Daoy (cell line): ENCODE results near the gene HCFC1R1. TPM values are rescaled to one million over a fixed set of nuclear protein-coding genes. Genes with fewer than 3 reads are reported as not detected.
"Not testable (repeated sequence)": the region's sequence is repeated elsewhere in the genome, so short reads cannot be mapped to it uniquely, and the experiment has no call there.

ENCODE experiments used
- DNase-seq: peaks from one replicate; pipeline ENCODE4 v3.0.0-alpha.2; 2015; ENCODE audit warnings: low read depth
- total RNA-seq: library from RNA; depleted of rRNA; stranded (reverse); fragments of >200 nt; shearing (Covaris generic); gene quantifications from 2 replicates; pipeline ENCODE4 v1.2.3, GENCODE V29; 2014; rRNA removed

The HCFC1R1 gene, protein sequence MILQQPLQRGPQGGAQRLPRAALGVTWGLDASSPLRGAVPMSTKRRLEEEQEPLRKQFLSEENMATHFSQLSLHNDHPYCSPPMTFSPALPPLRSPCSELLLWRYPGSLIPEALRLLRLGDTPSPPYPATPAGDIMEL
- 1.8 and 4.7 TPM in 2 replicates for total RNA-seq

DNA sequence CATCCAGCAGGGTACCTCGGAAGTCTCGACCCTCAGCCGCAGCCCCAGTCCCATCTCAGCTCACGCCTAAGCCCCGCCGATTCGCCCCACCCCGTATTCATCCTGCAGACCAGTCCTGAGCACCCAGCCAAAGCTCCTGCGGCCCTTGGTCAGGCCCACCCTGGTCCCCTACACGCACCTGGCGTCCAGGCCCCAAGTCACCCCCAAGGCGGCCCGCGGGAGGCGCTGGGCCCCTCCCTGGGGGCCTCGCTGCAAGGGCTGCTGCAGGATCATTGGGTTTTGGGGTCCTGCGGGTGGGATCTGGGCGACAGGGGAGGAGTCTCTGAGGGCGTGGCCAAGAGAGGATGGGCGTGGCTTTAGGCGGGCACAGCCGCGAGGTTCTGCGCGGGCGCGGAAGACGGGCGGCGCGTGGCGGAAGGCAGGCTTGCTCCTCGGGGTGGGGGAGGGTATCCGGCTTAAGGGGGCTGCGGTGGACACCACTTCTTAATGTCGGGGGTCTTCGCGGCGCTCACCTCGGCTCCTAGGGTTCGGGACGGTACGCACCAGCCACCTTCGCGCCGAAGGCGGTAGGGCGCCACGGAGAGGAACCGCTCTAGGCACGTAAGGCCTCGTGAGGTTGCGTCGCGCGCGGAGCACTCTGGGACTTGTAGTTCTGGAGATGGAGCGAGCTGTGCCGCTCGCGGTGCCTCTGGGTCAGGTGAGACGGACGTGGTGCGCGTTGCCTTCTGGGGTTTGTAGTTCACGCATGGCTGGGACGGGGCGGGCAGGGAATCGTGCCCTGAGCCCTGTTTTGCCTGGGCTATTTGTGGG, at the start of gene HCFC1R1, which contains the start of gene THOC6:
TSS of gene HCFC1R1 (minus strand) at position 274 of the 810 bp plus-strand sequence. CDS start at position 273, 1 bp downstream.
TSS of gene THOC6 (plus strand) at position 367 of the 810 bp plus-strand sequence. CDS start at position 659, 292 bp downstream.
- peak; percentile 99 for DNase-seq

DNA sequence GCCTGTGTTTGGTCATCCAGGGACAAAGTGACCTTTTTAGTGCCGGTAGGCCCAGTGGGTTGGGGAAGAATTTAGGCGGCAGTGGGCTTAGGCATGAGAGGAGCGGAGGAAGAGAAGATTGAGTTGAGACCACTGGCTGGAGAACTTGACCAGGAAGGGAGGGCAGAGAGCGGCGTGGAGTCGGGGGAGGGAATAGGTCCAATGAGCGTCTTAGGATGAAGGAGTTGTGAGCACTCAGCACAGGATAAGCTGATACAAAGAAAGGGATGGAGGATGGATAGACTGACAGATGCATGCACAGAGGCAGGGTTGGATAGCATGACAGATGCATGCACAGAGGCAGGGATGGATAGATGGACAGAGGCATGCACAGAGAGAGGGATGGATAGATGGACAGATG, 49.7 kb upstream of the HCFC1R1 start:
- DNase-seq = no peak

DNA sequence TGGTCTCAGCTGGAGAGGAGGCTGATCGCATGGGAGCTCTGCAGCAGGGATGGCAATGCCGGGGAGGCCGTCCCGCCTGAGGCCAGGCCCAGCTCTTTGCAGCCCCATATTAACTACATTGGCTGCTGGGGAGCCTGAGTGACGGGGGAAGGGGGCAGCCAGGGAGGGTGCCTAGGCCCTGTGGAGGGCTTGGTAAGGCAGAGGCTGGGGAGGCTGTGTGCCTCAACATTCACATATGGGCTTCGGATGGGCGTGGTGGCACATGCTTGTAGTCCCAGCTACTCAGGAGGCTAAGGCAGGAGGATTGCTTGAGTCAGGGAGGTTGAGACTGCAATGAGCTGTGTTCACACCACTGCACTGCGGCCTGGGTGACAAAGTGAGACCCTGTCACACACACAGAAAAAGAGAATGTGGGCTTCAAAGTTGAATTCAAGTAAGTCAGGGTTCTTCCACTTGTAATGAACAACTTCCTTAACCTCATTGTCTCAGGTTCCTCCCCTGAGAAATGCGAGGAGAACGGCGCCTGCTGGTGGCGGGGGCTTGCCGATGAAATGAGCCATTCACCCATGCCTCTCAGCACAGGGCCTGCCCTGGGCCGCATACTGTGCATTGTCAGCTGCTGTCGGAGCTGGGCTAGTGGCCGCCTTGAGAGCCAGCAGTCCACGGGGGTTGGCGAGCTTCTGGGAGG, 49.0 kb upstream of the HCFC1R1 start:
- DNase-seq = not testable (repeated sequence)

DNA sequence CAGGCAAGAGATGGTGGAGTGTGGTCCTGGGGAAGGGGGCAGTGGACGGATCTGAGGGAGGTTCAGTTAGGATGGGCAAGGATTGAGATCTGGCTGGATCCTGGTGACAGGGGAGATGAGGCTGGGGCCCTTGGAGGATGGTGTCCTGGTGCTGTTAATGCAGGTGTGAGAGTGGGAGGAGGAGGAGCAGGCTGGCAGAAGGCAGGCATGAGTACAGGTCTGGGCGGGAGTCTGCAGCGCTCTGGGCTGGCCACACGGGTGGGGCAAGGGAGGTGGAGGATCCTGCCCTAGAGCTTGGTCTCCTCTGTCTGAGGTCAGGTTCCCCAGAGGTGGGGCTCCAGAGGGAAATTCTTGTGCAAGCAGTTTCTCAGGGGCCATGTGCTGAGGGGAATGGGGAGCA, 48.4 kb upstream of the HCFC1R1 start:
- DNase-seq = not testable (repeated sequence)

DNA sequence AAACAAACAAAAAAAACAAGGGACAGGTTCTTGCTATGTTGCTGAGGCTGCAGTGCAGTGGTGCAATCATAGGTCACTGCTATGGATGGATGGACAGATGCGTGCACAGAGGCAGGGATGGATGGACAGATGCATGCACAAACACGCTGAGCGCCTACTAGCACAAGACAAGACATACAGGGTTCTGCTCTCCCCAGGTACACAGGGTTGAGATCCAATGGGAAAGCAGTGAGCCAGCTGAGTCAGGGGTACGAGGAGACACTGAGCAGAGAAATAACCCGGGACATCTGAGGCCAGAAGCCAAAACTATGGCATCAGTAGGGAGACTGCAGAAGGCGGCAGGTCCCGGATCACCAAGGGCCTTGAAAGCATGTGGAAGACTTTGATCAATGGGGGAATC, 47.9 kb upstream of the HCFC1R1 start:
- DNase-seq = no peak

DNA sequence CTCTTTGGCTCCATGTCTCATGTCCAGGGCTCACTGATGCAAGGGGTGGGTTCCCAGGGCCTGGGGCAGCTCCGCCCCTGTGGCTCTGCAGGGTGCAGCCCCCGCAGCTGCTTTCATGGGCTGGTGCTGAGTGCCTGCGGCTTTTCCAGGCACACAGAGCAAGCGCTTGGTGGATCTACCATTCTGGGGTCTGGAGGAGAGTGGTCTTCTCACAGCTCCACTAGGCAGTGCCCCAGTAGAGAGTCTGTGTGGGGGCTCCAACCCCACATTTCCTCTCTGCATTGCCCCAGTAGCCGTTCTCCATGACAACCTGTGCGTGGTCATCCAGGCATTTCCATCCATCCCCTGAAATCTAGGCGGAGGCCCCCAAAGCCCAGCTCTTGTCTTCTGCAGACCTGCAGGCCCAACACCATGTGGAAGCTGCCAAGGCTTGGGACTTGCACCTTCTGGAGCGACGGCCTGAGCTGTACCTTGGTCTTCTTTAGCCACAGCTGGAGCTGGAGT, 46.9 kb upstream of the HCFC1R1 start:
- DNase-seq = no peak

DNA sequence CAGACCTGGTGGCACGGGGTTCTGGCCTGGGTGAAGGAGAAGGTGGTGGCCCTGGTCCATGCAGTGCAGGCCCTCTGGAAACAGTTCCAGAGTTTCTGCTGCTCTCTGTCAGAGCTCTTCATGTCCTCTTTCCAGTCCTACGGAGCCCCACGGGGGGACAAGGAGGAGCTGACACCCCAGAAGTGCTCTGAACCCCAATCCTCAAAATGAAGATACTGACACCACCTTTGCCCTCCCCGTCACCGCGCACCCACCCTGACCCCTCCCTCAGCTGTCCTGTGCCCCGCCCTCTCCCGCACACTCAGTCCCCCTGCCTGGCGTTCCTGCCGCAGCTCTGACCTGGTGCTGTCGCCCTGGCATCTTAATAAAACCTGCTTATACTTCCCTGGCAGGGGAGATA, 45.4 kb upstream of the HCFC1R1 start:
- not testable (repeated sequence) for DNase-seq

DNA sequence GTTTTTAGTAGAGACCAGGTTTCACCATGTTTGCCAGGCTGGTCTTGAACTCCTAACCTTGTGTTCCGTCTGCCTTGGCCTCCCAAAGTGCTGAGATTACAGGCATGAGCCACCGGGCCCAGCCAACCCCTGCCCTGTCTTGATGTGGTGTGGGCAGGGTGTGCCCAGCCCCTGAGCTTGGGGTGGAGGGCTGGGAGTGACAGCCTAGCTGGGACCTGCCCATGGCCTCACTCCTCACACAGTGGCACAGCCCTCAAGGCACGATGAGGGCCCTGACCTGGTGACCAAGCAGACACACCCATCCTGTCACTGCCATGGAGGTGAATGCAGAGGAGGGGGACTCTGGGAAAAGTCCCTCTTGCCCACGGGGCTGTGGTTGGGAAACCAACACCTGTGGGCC, 44.7 kb upstream of the HCFC1R1 start:
- DNase-seq = no peak

DNA sequence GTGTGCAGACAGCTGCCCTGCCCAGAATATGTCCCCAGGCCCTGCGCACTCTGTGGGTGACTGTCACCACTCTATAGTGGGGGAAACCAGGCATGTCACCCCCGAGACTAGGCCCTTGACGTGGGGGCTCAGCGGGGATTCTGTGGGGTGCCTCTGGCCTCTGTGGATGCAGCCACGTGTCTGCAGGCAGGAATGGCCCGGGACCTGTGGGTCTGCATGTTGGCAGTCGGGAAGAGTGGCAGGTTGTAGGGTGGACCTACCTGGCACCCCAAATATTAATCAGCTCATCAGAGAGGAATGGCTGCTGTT, 42.7 kb upstream of the HCFC1R1 start:
- no peak for DNase-seq

DNA sequence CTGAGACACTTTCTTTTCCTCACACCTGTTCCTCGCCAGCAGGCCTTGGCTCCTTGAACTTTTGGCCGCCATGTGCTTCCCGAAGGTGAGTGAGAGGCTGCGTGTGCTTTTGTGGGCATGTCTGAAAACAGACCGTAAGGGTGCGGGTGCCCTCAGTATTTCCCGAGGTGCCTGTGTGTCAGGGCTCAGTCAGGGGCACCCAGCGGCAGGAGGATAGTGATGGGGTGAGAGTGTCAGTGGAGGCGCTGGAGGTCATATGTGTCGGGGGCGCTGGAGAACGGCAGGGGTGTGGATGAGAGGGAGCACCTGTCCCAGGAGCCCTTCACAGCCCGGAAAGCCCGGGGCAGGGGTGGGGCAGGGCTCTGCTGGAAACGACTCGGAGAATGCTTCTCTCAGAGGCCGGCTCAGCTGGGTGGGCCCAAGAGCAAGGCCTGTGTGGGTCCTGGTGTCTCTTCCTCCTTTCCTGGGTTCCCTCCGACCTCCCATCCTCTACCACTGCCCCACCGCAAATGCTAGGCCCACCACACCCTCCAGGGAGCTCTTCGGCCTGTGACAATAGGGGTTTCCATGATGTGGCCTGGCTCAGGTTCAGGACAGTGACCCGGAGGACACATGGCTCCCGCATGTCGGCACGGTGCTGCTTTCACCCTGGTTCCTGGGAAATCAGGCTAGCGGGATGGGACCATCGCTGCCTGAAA, 42.1 kb upstream of the HCFC1R1 start:
- no peak for DNase-seq

DNA sequence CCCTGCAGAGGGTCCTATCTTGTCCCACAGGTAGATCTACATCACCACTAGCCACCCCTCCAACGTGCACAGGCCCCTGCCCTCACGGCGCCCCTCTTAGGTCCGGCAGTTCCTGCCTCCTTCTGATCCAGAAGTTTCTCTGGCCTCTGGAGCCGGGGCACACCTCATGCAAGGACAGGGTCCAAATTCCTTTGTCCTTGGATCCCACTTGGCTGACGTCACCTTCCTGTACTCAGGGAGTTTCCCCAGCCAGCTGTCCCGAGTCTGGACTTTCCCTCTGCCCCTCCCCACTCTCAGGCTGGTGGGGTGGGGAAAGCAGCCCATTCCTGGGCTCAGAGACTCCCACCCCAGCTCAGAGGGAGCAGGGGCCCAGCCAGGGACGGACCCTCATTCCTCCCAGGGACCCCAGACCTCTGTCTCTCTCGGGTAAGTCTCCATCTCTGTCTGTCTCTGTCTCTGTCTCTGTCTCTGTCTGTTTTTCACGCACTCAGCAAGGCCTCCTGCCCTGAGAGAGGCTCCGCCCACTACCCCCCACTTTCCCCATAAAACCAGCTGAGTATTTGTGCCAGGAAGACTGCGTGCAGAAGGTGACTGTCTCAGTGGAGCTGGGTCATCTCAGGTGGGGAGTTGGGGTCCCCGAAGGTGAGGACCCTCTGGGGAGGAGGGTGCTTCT, 41.5 kb upstream of the HCFC1R1 start, which contains the start of gene IL32:
TSS of gene IL32 (plus strand) at position 572 of the 673 bp plus-strand sequence. CDS start 172 bp downstream, outside the sequence.
- DNase-seq = peak; percentile 92

DNA sequence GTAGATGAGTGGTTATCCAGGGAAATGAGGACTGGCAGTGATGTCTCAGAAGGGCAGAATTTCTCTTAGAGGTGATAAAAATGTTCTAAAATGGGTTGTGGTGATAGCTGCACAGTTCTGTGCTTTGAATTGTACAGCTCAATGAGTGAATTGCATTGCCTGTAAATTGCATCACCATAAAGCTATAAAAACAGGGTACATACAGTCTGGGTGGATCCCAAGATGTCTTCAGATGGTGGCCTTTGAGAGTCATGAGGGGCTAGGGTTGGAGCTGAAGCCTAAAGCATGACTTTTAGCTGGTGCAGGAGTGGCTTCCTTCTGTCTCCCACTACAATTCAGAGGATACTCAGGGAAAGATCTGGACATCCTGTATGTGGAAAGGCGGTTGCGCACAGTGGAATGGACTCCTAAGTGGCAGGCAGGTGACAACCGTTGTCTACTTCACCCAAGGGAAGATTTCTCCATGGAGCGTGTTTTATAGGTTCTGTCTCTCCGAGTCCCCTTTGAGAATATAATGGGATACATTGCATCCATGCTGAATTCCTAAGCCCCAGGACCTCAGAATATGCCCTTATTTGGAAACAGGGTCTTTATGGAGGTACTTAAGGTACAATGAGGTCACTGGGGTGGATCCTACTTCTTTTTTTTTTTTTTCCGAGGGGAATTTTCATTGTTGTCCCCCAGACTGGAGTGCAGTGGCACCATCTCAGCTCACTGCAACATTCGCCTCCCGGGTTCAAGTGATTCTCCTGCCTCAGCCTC, 40.1 kb upstream of the HCFC1R1 start:
- no peak for DNase-seq

DNA sequence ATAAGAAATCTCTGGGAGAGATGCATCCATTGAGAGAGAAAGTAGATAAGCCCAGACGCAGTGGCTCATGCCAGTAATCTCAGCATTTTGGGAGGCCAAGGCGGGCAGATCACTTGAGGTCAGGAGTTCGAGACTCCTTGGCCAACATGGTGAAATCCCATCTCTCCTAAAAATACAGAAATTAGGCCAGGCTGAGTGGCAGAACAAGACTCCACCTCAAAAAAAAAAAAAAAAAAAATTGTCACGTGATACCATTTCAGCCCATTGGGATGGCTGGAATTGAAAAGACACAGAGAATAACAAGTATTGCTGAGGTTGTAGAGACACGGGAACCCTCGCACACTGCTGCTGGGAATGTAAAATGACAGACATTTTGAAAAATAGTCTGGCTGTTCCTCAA, 38.8 kb upstream of the HCFC1R1 start:
- no peak for DNase-seq

DNA sequence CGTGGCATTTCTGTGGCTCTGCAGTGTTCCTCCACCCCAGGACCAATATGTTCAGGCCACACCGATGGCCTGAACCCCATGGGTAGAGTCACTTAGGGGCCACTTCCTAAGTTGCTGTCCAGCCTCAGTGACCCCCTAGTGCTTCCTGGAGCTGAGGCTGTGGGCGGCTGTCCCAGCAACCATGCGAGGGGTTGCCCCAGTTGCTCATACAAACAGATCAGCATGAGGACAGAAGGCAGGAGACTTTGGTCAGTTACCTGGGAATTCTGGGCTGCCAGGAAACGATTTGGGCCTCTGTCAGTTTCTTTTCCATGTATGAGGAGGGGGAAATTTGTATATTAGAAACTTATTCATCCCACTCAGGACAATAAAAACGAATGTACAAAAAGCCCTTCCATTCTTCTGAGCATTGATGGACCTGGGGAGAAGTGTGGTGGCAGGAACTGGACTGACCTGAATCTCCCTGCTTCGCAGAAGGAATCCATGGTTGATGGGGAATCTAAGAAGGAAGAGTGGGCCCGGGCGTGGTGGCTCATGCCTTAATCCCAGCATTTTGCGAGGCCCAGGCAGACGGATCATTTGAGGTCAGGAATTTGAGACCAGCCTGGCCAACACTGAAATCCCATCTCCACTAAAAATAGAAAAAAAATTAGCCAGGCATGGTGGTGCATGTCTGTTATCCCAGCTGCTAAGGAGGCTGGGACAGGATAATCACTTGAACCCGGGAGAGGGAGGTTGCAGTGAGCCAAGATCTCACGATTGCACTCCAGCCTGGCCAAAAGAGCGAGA, 36.8 kb upstream of the HCFC1R1 start:
- no peak for DNase-seq

DNA sequence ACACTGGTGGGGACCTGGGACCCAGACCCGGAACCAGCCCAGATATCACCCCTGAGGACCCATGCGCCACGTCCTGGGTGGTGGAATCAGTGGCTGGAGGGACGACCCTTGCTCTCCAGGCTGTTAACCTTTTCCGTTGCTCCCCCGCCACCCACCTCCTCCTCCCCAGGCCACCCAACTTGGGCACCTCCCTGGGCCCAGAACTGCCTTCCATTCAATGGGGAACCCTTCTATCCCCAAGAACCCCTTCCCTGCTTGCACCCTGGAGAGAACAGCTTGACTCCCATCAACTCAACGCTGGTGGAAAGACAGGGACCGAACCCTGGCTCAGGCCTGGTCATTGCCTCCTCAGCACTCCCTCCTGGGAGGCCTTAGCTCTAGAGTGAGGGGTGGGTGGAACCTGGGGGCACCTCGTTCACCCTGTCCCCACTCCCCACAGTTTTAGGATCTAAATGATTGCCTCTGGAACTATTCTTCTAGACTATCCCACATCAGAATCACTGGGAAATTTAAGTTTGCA, 36.0 kb upstream of the HCFC1R1 start:
- no peak for DNase-seq

DNA sequence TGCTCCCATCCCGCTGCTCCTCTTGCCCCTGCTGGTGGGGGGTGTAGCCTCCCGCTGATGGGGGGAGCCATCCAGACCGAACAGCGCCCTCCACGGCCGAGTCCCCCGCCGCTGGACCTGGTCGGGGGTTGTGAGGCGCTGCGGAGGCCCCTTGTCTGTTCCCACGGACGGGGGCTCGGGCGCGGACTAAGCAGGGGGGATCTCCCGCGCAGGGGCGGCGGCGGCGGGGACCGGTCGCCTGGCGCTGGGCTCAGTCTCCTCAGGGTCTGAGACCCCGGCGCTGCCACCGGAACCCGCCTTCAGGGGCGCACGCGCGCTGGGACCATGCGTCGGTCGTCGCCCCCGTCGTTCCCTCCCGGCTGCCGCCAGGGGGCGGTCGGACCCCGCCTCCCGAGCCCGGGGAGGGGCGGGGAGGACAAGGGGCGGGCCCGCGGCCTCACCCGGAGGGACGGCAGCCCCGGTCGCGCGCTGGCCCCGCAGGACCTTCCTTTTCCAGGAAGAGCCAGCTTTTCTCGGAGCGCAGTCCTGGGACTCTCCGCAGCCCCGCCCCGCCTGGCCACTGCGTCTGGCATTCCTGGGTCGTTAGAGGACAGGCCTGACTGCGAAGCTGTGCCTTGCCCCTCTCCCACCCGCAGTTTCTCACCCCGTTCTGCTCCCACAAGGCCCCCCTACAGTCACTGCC, 35.4 kb upstream of the HCFC1R1 start:
- peak; percentile 90 for DNase-seq

DNA sequence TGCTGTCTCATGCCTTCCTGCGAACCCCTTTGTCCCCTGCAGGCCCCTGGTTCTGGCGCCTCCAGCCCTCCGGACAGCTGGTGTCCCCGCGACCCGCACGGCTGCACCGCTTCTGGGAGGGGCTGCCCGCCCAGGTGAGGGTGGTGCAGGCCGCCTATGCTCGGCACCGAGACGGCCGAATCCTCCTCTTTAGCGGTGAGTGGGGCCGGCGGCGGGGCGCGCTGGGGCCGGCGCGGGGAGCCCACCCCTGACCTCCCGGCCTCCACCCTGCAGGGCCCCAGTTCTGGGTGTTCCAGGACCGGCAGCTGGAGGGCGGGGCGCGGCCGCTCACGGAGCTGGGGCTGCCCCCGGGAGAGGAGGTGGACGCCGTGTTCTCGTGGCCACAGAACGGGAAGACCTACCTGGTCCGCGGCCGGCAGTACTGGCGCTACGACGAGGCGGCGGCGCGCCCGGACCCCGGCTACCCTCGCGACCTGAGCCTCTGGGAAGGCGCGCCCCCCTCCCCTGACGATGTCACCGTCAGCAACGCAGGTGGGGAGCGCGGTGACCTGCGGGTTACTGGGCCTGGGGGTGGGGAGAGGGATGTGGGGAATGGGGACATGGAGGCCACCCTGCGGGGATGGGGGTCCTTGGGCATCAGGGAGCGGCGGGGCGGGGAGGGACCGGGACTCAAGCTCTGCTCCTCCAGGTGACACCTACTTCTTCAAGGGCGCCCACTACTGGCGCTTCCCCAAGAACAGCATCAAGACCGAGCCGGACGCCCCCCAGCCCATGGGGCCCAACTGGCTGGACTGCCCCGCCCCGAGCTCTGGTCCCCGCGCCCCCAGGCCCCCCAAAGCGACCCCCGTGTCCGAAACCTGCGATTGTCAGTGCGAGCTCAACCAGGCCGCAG, 34.6 kb upstream of the HCFC1R1 start:
- DNase-seq = peak; percentile 55
